ENCODE results near the gene NRP2.

- no peak for TF ChIP-seq CTCF (conservative IDR thresholded peaks at IDR 0.05)
- TF ChIP-seq EZH2 (IDR thresholded peaks at IDR 0.05; ENCODE audit: low read depth): no peak
These were observed 77.9 kb downstream of the NRP2 start for GRCh38 chr2:205760157-205760556.

Measured in PC-9 (cell line).